K562 (cell line): ENCODE results near the gene MRFAP1. TPM values are rescaled to one million over a fixed set of nuclear protein-coding genes. Genes with fewer than 3 reads are reported as not detected.

Experiments used
- ARID4B ChIP-seq: sonication (generic); formaldehyde crosslinking; IDR thresholded peaks from 2 replicates; pipeline ENCODE4 v1.8.0; 2022; ENCODE audit warnings: mild to moderate bottlenecking, missing genetic modification reagents
- EP300 ChIP-seq: IDR thresholded peaks from 2 replicates; pipeline ENCODE4 v1.6.1; 2012; ENCODE audit warnings: low read length, improper control_type of control experiment
- FOXO4 ChIP-seq: fragments of 450-650 bp; formaldehyde crosslinking; IDR thresholded peaks from 2 replicates; pipeline ENCODE4 v1.4.0; 2020; ENCODE audit warnings: mild to moderate bottlenecking, moderate library complexity
- KHSRP ChIP-seq: fragments of 450-650 bp; IDR thresholded peaks from 2 replicates; pipeline ENCODE4 v1.6.1; 2017
- NELFE ChIP-seq: IDR thresholded peaks from 2 replicates; pipeline ENCODE4 v1.6.1; 2011; ENCODE audit warnings: mild to moderate bottlenecking; ENCODE audit not compliant: insufficient read depth, insufficient read length
- NONO ChIP-seq, 2 experiments: fragments of 200-400 bp in 1 of 2; fragments of 450-650 bp in 1 of 2; formaldehyde crosslinking in 1 of 2; IDR thresholded peaks; 2 replicates each; pipeline ENCODE4 v1.6.1; 2017; ENCODE audit warnings: low read depth in 2 of 2, mild to moderate bottlenecking in 2 of 2, moderate library complexity in 2 of 2, low read length in 1 of 2
- PURB ChIP-seq: sonication (generic); formaldehyde crosslinking; IDR thresholded peaks from 2 replicates; pipeline ENCODE4 v1.9.0; 2021; ENCODE audit warnings: low read depth, mild to moderate bottlenecking, missing genetic modification reagents
- RBBP5 ChIP-seq: fragments of 200-600 bp; sonication (generic); IDR thresholded peaks from 2 replicates; pipeline ENCODE4 v1.6.1; 2012; ENCODE audit warnings: borderline replicate concordance, mild to moderate bottlenecking, low read length, control low read depth, inconsistent platforms; ENCODE audit not compliant: insufficient read depth, poor library complexity, severe bottlenecking
- RUNX1 ChIP-seq: sonication (generic); IDR thresholded peaks from 2 replicates; pipeline ENCODE4 v1.6.1; 2016; ENCODE audit warnings: antibody characterized with exemption, low read depth
- SMAD3 ChIP-seq: fragments of 450-650 bp; formaldehyde crosslinking; conservative IDR thresholded peaks from 2 replicates; pipeline ENCODE4 v1.4.0; 2020; ENCODE audit warnings: mild to moderate bottlenecking
- TCF15 ChIP-seq: fragments of 250-450 bp; sonication (Bioruptor Pico); IDR thresholded peaks from 2 replicates; pipeline ENCODE4 v1.8.0; 2022; ENCODE audit warnings: moderate library complexity, mild to moderate bottlenecking, inconsistent platforms
- ZBTB34 ChIP-seq: fragments of 250-450 bp; sonication (Bioruptor Pico); IDR thresholded peaks from 2 replicates; pipeline ENCODE4 v1.8.0; 2021; ENCODE audit warnings: mild to moderate bottlenecking, moderate library complexity
- ZKSCAN8 ChIP-seq: fragments of 200-800 bp; sonication (Bioruptor generic); IDR thresholded peaks from 2 replicates; pipeline ENCODE4 v1.6.1; 2016; ENCODE audit warnings: missing genetic modification characterization, missing compliant biosample characterization
- ZNF12 ChIP-seq: sonication (generic); formaldehyde crosslinking; IDR thresholded peaks from 2 replicates; pipeline ENCODE4 v1.4.0; 2020; ENCODE audit warnings: mild to moderate bottlenecking, missing genetic modification reagents
- ZNF311 ChIP-seq: fragments of 250-450 bp; sonication (Bioruptor Pico); IDR thresholded peaks from 2 replicates; pipeline ENCODE4 v1.4.0; 2020; ENCODE audit warnings: mild to moderate bottlenecking, moderate library complexity
- polyA plus RNA-seq, 8 experiments: library from polyadenylated mRNA; depleted of rRNA in 4 of 8; stranded (reverse) in 5 of 8; unstranded in 3 of 8; fragments of >200 nt; fragmentation: Nextera tagmentation in 2 of 8; fragmentation: Illumina TruSeq in 1 of 8; extraction: Ambion mirVana in 2 of 8; extraction: Trizol in 1 of 8; gene quantifications; 2 replicates each; pipeline versions ENCODE4 v1.2.1 to v1.2.3, GENCODE V29; 2011 to 2014; ENCODE audit warnings: inconsistent platforms in 1 of 8, missing spikeins in 1 of 8
- total RNA-seq, 7 experiments: library from RNA; depleted of rRNA in 6 of 7; stranded (reverse); fragments of >200 nt in 6 of 7; fragmentation: Illumina TruSeq in 2 of 7; extraction: Trizol in 2 of 7; gene quantifications; 2 replicates each; pipeline versions ENCODE4 v1.2.1 to v1.2.3, GENCODE V29; 2011 to 2021; ENCODE audit warnings: low replicate concordance in 1 of 7

The MRFAP1 gene
- total and polyA plus RNA-seq, 9 of the 15 experiments (the other 6 are each of a cell fraction or from before 2014, with no cell fraction given): 46.0 to 270 (median 151) TPM

GRCh38 chr4:6640292-6641163 is at the start of gene MRFAP1 (continued):
- TF ChIP-seq RBBP5 (peak; percentile 95), ZNF311 (CRISPR knock-in tag) (no peak), RUNX1 (no peak), ZBTB34 (CRISPR knock-in tag) (no peak), NONO (IDR thresholded peaks at IDR 0.05; ENCODE audit: low read depth in 2 of 2, low read length in 1 of 2) (no peak), KHSRP (no peak), EP300 (no peak; the same call in 1 of the 2 replicates), TCF15 (no peak), ARID4B (CRISPR knock-in tag) (peak; percentile 62; the same call in 1 of the 2 replicates), ZKSCAN8 (CRISPR knock-in tag) (no peak; the same call in 1 of the 2 replicates), FOXO4 (CRISPR knock-in tag) (no peak), NELFE (no peak), PURB (CRISPR knock-in tag) (no peak), SMAD3 (CRISPR knock-in tag) (no peak), ZNF12 (CRISPR knock-in tag) (no peak)
